ENCODE data around the gene SCGB3A1. TPM values are rescaled to one million over a fixed set of nuclear protein-coding genes. Genes with fewer than 3 reads are reported as not detected.

The SCGB3A1 gene, protein sequence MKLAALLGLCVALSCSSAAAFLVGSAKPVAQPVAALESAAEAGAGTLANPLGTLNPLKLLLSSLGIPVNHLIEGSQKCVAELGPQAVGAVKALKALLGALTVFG
- 0.47 to 0.77 TPM in 2 of 3 replicates, not detected in the other for total RNA-seq
- long read RNA-seq = 0 reads

DNA sequence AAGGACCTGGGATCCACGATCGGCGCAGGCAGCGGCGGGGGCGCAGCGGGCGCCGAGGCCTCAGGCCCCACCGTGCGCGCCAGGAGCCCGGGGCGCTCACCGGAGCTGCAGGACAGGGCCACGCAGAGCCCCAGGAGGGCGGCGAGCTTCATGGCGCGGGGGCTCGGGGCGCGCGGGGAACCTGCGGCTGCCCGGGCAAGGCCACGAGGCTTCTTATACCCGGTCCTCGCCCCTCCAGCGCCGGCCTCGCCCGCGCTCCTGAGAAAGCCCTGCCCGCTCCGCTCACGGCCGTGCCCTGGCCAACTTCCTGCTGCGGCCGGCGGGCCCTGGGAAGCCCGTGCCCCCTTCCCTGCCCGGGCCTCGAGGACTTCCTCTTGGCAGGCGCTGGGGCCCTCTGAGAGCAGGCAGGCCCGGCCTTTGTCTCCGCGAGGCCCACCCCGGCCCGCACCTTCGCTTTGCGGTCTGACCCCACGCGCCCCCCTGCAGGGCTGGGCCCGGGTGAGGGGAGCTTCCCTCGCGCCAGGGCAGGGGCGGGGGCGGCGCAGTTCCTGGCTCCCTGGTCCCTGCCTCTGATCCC is at the start of gene SCGB3A1:
Gene SCGB3A1, minus strand, starts transcription at position 189 of the 577 bp plus-strand sequence. Its CDS starts 37 bp downstream, at position 152.
- H3K36me3 Mint-ChIP-seq (ENCODE audit: low read depth) = no peaks in the 10 kb centered on the region
- H3K4me3 Mint-ChIP-seq (ENCODE audit: unreplicated experiment) = peak within 1 kb of the TSS; percentile 53
- TF ChIP-seq, protein P1, sequence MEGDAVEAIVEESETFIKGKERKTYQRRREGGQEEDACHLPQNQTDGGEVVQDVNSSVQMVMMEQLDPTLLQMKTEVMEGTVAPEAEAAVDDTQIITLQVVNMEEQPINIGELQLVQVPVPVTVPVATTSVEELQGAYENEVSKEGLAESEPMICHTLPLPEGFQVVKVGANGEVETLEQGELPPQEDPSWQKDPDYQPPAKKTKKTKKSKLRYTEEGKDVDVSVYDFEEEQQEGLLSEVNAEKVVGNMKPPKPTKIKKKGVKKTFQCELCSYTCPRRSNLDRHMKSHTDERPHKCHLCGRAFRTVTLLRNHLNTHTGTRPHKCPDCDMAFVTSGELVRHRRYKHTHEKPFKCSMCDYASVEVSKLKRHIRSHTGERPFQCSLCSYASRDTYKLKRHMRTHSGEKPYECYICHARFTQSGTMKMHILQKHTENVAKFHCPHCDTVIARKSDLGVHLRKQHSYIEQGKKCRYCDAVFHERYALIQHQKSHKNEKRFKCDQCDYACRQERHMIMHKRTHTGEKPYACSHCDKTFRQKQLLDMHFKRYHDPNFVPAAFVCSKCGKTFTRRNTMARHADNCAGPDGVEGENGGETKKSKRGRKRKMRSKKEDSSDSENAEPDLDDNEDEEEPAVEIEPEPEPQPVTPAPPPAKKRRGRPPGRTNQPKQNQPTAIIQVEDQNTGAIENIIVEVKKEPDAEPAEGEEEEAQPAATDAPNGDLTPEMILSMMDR (IDR thresholded peaks at IDR 0.05) = no peak
- DNase-seq (ENCODE audit: low spot score) = no peak
- H3K4me1 Mint-ChIP-seq (ENCODE audit: low read depth) = peaks cover 4% of the 10 kb centered on the region
- peaks cover 10% of the 10 kb centered on the region for H3K27me3 Mint-ChIP-seq (ENCODE audit: low read depth)
- no peaks in the 10 kb centered on the region for H3K9me3 Mint-ChIP-seq (ENCODE audit: low read depth)
- no peak within 1 kb of the TSS for H3K27ac Mint-ChIP-seq (ENCODE audit: unreplicated experiment)

DNA sequence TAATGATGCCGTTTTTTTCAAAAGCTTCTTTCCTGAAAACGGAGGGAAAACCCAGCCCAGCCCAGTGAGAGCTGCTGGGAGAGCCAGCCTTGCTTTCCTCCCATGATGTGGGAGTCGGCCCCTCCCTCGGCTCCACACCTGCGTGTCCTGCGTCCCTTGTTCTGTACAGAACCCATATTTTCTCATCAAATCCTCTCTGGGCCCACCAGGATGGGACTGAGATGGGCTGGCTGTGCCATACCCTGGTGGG is 49.2 kb upstream of the SCGB3A1 start:
- TF ChIP-seq, protein P1 (IDR thresholded peaks at IDR 0.05) = no peak
- DNase-seq (ENCODE audit: low spot score) = no peak
- Mint-ChIP-seq H3K4me3 (ENCODE audit: unreplicated experiment) (no peak overlapping the region), H3K36me3 (ENCODE audit: low read depth) (no peaks in the 10 kb centered on the region), H3K27me3 (ENCODE audit: low read depth) (peaks cover 36% of the 10 kb centered on the region), H3K4me1 (ENCODE audit: low read depth) (peaks cover 2% of the 10 kb centered on the region), H3K9me3 (ENCODE audit: low read depth) (no peaks in the 10 kb centered on the region), H3K27ac (ENCODE audit: unreplicated experiment) (no peak overlapping the region)

DNA sequence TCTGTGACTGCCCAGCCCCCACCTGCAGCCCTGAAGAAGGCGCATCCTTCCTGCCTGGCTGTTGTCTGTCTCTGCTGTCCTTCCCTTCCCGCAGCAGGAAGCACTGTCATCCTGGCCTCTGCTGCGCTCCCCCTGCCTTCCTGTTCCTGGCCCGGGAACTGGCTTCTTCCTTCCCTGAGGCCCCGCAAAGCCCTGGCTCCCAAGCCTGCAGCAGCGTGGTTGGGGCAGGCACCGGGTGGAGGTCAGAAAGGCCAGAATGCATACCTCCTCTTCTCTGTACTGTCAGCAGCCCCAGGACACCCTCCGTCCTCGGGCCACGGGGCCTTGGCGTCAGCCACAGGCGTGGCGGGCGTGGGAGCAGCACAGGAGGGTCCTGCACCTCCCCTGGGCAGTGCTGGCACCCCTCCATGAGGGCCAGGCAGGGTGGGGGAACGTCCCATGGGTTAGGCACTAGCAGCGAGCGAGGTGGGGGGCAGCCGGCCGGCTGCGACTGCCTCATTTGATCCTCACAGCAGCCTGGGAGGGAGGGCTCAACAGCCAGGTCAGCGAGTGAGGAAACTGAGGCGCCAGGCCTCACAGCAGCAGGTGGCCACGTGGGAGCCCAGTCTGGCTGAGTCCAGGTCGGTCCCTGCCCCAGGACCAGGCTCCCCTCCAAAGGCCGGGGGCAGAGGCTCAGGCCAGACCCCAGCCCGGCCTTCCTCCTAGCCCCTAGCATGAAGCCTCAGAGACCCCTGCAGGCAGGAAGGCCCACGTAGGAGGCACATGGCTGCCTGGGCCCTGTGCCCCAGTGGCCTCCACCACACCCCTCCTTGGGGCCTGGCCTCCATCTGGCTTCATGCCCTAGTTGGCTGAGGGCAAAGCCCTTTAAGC is 48.7 kb upstream of the SCGB3A1 start:
- peak; percentile 92 for DNase-seq (ENCODE audit: low spot score)
- Mint-ChIP-seq H3K36me3 (ENCODE audit: low read depth) (no peaks in the 10 kb centered on the region), H3K4me3 (ENCODE audit: unreplicated experiment) (no peak overlapping the region), H3K27me3 (ENCODE audit: low read depth) (peaks cover 35% of the 10 kb centered on the region), H3K27ac (ENCODE audit: unreplicated experiment) (no peak overlapping the region), H3K9me3 (ENCODE audit: low read depth) (no peaks in the 10 kb centered on the region), H3K4me1 (ENCODE audit: low read depth) (peaks cover 2% of the 10 kb centered on the region)
- TF ChIP-seq, protein P1 (IDR thresholded peaks at IDR 0.05) = no peak

DNA sequence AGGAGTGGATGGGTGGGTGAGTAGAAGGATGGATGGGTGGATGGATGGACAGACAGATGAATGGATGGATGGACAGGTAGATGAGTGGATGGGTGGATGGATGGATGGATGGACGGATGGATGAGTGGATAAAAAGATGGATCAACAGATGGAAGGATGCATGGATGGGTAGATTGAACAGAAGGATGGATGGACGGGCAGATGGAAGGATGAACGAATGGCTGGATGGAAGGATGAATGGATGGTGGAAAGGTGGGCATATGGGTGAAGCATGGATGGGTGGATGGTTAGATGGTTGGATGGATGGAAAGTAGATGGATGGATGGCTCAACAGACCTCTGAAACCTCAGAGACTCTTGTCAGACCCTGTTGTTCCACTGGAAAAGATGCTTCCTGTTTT is 48.0 kb upstream of the SCGB3A1 start:
- peaks cover 28% of the 10 kb centered on the region for H3K27me3 Mint-ChIP-seq (ENCODE audit: low read depth)
- no peaks in the 10 kb centered on the region for H3K9me3 Mint-ChIP-seq (ENCODE audit: low read depth)
- TF ChIP-seq, protein P1 (IDR thresholded peaks at IDR 0.05) = no peak
- H3K36me3 Mint-ChIP-seq (ENCODE audit: low read depth) = no peaks in the 10 kb centered on the region
- no peak for DNase-seq (ENCODE audit: low spot score)
- H3K27ac Mint-ChIP-seq (ENCODE audit: unreplicated experiment) = no peak overlapping the region
- peaks cover 2% of the 10 kb centered on the region for H3K4me1 Mint-ChIP-seq (ENCODE audit: low read depth)
- H3K4me3 Mint-ChIP-seq (ENCODE audit: unreplicated experiment) = no peak overlapping the region

DNA sequence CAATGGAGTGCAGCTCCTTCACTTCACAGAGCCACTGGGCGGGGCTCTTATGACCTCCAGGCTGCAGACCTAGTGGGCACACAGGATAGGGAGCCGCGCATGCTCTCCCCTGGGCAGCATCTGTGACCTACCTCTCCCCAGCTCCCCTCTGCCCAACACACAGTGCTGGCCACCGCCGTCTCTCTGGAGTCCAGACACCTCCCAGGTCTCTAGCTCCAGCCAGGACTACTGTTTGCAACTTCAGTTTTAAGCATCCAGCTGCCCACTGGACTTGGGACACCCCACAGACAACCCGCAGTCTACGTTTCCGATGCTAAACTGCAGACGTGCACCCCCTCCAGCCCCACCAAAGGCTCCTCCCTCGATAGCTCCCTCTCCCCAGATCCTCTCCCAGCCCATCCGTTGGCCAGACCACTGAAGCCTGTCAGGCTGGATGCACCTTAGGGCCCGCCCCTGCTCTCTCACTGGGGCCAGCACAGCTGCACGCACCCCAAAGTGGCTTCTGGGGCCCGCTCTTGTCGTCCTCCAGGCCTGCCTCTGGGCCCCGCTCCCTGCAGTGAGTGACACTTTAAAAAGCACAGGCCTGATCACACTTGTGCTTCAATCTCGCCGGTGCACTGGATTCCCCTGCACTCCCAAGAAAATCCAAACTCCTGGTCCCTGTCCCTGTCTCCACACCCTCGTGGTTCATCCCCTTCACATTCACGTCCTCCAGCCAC is 46.8 kb upstream of the SCGB3A1 start:
- no peaks in the 10 kb centered on the region for H3K36me3 Mint-ChIP-seq (ENCODE audit: low read depth)
- H3K4me3 Mint-ChIP-seq (ENCODE audit: unreplicated experiment) = no peak overlapping the region
- H3K27me3 Mint-ChIP-seq (ENCODE audit: low read depth) = peaks cover 21% of the 10 kb centered on the region
- TF ChIP-seq, protein P1 (IDR thresholded peaks at IDR 0.05) = no peak
- H3K27ac Mint-ChIP-seq (ENCODE audit: unreplicated experiment) = no peak overlapping the region
- peaks cover 2% of the 10 kb centered on the region for H3K4me1 Mint-ChIP-seq (ENCODE audit: low read depth)
- H3K9me3 Mint-ChIP-seq (ENCODE audit: low read depth) = no peaks in the 10 kb centered on the region
- peak; percentile 64 for DNase-seq (ENCODE audit: low spot score)
